NT2/D1 (cell line): ENCODE data around the gene GPR62.

Source experiments
- SUZ12 ChIP-seq: IDR thresholded peaks from 2 replicates; pipeline ENCODE4 v1.6.1; 2011; ENCODE audit not compliant: insufficient read length, insufficient read depth; ENCODE audit errors: extremely low read depth
- ZNF274 ChIP-seq: IDR thresholded peaks from 2 replicates; pipeline ENCODE4 v1.6.1; 2011; ENCODE audit warnings: mild to moderate bottlenecking, low read depth, low read length

GRCh38 chr3:51937611-51938450, 17.4 kb upstream of the GPR62 start:
- no peak for TF ChIP-seq ZNF274
- no peak for TF ChIP-seq SUZ12
